Stimulated activated CD8-positive, alpha-beta memory T cell treated with anti-CD3 and anti-CD28 coated beads, Interleukin-2, amount 100 ng/mL, for 1 hour (primary cell): Measurements from ENCODE around the gene ABCG1.

ENCODE experiments used
- DNase-seq, 2 donors: peaks; one replicate each; pipeline ENCODE4 v3.0.0-alpha.2; 2020; ENCODE audit warnings: low read depth in 2 of 2

The ABCG1 gene

DNA sequence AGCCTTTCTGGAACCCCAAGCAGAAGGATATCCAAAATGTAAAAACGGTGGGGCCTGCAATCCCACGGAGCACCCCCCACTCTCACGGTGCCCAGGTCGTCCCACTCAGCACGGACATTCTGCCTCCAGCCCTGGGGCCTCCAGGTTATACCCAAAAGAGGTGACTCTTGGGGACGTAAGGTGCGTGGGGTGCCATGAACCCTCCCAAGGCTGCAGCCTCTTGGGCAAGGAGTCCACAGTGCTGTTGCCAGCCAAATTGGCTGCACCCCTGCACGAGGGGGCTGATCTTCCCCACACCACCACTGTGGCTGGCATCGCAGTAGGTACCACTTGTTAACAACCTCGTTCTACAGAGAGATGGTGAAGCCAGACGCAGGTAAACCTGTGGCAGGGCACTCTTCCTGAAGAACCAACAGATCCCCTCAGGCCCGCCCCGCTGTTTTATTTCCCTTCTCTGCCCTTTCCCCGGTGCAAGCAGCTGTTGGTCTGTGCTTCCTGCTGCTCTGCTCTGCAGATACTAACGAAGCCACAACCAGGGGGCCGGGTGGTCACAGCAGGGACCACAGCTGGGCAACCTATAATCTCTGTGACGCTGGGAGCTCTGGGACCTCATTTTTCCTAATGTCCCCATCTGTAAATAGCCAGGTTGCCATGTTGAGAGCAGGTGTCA, 87.6 kb downstream of the ABCG1 start:
- no peak for DNase-seq

DNA sequence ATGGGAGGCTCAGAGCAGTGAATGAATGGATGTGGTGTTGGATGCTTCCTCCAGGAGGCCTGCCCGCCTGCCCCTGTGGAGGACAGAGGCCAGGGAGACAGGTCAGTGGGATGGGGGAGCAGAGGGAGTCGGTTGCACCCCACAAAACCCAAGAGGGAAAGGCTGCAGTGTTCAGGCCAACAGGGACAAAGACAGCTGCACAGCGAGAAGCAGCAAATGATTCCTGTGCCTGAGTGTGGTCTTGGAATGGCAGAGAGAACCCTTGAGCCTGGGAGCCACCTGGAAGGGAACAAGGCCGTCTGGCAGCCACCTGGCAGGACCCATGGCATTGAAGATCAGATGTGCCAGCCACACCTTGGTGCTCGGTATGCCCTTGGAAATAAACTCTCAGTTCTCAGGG, 88.2 kb downstream of the ABCG1 start:
- DNase-seq = no peak

DNA sequence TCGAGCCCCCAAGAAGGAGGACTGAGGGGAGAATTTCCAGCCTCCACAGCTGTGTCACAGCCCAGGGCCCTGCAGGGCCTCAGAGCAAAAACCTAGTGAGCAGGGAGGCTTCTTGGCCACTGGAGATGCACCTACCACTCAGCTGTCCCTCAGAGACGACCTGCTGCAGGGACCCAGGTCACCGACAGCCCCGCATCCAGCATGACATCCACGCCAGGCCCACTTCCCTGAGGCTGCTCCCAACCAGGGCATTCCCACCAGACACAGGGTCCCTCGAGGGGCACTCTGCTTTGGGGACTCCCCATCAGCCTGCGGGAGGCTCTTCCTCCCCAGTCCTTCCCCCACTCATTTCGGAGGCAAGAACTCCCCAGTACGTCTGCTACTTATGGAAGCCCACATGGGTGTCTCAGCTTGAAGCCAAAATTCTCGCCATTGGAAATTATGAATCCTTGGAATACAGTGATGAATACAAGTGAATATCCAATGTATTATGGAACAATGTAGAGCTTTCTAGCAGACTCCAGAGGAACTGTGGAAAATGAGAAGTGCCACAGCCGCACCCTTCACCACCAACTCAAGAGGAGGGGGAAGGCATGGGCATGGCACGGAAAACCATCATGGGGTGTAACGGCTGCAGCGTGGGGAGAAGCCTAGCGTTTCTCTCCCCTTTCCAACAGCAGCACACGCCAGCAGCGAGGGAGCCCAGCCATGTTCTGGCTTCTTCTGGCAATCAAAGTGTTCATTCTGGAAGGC, 89.4 kb downstream of the ABCG1 start:
- DNase-seq = no peak

DNA sequence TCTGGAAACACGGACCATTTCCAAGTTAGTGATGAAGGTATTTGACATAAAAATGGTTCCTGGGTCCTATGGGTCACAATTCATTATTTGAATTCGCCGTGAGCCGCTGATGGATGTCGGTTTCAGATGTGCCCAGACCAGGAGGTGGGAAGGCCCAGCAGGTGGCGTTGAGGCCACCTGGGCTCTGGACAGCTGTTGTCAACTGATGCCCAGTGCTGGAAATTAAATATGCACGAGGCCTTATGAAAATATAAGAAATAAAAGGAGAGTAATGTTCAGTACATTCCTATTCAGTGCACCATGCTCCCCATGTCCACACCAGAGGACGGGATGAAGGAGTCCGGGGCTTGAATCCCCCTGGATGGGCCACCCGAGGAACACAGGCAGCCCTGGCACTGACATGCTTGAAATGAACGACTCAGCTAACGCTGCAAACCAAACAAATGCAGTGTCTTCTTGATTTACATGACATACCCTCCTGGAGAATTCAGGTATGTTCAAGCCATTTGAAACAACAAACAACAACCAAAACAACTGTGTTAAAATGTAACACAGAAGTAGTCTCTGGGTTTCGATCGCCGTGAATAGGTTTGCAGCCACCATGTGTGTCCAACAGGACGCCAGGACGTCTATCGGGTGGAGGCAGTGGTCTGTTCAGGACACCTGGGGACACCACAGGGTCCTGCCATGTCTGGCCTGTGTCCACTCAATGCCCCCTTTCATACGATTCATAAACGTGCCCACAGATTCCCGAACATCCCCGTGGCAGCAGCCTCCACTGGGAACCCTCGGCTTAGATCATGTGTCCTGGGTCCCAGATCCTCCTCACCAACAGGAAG, 90.2 kb downstream of the ABCG1 start:
- no peak for DNase-seq

DNA sequence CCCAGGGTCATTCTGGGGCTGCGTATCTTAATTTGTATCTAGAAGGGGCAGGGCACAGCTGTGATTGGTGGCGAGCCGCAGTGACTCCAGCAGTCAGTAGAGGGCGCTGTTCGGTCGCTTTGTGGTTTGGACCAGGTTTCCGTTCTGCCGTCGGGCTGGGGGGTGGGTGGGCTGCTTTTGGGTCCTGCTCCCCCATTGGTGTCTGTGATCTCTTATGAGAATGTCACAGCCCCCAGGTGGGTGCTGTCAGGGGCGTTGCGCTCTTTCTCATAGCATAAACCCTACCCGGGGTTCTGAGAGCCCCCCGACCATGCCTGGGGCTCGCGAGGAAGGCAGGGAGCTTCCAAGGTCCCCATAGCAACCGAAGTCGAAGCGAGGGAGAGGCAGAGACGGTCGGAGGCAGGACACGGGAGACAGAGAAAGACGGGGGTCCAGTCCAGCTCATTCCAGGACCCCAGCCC, 90.8 kb downstream of the ABCG1 start:
- peak; percentile 20 to 42 for DNase-seq

DNA sequence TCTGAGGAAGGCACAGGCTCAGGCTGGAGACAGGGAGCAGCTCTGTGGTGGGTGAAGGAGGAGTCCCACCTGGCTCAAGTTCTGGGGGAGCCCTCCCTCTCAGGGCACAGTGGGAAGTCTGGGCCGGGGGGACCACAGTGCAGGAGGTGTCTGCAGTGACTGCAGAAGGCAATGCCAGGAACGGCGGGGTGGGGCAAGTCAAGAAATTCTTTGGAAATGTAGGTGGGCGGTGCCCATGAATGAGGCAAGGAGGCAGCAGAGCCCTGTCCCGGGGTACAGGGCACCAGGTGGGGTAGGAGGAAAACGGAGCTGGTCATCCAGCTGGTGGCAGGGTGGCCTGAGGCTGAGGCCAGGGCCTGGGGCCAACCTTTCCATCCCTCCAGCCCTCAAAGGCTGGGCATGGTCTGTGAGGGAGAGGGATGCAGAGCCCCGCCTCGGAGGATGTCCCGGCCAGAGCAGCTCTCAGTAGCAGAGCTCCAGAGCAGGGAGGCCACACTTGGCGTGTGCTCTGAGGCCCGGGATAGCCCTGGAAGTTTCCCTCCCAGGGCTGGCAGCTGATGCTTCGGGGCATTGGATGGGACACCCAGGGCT, 91.6 kb downstream of the ABCG1 start:
- DNase-seq = no peak

DNA sequence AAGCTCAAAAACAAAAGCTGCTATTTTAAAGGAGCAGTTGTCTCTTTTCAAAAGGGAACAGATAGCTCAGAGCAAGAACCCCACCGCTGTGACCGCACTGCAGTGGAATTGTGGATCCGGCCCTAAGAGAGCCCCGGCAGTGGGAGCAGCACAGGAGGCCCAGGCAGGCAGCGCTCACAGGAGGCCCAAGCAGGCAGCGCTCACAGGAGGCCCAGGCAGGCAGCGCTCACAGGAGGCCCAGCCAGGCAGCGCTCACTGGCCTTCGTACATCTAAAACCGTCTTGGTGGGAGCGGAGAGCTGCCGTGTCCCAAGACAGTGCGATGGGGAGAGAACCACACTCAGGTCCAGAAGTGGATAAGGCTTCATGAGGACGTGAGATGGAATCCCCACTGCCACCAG, 92.2 kb downstream of the ABCG1 start:
- no peak for DNase-seq

DNA sequence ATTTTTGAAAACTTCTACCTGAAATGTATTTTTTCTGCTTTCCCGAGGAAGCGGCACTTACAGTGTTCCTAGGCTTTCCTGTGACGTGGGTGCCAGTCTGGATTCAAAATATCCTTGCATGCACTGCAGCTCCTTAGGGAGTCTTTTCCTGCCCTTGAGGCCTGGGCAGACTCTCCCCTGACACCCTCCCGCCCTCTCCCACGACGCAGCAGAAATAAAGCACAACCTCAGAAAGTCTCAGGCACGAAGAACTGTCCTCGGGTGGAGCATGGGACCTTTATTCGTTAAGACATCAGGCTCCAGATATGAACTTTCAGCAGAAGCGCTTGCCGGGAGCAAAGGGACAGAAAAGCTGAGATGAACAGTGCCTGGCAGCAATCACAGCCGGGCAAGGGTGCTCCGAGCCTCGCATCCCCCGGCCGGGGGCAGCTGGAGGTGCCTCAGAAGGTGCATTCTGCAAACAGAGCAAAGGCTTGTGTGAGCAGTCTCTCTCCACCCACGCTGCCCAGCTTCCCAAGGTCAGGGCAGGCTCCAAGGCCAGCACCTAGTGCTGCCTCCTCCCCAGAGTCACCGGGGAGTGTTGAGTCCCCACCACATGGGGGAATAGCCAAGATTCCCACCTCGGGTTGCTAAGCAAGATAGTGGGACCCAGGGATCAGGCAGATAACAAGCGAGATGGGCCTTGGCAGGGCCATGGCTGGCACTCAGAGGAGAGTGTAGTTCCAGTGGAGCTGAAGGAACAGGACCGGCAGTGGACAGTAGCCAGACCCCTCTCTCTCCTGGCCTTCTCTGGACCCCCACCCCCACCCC, 93.1 kb downstream of the ABCG1 start:
- no peak for DNase-seq

DNA sequence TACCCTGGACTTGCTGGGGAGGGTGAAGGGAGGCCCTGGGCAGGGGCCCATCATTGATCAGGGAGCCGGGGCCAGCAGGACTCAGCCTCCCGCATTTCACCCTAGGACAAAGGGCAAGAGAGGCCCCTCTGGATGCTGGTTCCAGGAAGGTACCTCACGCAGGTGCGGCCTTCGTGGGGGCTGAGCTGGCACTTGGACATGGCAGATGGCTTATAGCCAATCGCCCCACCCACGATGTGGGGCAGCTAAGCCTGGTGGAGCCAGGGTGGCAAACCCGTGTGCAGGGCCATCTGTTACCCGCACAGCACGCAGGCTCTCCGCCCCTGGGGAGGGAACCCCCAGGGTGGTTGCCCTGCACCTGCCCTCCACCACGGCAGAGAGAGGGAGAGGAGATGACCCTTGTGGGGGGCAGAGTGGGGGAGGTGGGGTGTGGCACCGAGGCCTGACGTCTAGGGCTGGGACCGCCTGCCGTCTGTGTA, 93.7 kb downstream of the ABCG1 start:
- DNase-seq = no peak

DNA sequence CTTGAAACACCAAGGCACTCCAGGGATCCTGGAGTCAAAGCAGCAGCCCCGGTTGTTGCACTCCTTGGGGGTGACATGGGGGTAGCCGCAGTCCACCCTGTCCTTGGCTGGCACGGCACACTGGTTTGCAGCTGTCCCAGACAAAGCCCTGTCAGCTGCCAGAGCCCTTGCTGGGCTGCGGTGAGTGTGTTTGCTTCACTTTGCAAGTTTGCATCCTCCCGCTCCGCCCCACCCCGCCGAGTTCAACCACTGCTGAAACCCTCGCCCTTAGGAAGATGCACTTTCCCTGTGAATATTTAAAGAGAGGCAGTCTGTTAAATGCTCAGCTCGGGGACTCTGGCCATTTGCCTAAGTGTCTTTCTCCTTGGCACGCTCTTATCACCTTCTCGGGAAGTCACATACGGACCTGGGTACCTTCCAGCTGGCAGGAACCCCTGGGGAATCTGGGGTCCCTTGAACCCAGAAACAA, 94.6 kb downstream of the ABCG1 start:
- DNase-seq = no peak

DNA sequence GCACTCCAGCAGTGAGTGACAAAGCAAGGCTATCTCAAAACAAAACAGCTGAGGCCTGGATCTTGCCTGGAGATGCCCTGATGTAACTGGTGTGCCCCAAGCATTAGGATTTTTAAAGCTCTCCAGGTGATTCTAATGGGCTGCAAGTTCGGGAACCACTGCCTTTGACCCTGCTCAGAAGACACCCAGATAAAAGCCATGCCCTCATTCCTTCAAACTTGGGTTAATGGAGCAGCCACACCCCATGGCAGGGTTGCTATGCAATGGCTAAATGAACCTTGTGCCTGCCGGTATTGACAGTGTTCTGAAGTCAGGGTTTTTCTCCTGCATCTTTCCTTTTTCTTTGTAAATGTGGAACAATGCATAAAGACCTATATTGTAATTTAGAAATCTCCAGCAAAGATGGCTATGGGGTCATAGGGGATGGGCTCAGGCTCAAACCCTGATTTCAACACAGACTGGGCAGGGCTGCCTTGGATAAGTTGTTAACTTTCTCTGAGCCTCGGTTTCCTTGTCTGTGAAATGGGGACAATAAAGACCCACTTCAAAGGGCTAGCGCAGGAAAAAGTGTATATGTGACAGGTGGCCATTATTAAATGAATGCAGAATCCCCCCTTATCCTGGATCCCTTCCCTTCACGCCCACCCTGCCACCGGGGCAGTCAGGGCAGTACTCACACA, 95.8 kb downstream of the ABCG1 start:
- DNase-seq = no peak

DNA sequence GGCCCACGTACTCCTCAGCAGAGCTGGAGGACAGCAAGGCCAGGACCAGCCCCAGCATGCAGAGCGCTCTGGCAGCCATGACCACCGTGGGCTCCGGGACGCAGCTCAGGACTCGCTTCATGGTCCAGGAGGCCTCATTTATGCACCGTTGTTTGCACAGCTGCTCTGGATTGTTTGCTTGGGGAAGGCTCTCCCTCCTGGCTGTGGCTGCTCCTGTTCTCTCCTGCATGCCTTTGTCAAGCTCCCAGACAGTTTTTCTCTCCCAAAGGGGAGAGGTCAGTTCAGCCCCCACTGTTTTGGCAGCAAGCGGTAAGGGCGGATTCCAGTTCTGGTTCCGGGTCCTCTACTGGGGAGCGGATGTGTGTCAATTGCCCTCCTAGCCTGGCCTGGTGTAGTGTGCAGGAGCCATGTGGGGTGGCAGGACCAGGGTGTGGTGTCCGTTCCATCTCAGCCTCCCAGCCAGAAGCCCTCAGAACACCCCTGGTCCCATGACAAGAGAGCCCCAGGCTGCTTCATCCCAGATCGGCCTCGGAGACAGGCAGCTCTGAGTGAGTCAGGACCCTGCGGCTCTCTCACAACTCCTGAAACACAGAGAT, 96.5 kb downstream of the ABCG1 start, which contains the start of gene TFF3:
Gene TFF3 (minus strand): TSS at position 114 of the 596 bp plus-strand sequence. CDS start 35 bp downstream, at position 79.
- DNase-seq = no peak

DNA sequence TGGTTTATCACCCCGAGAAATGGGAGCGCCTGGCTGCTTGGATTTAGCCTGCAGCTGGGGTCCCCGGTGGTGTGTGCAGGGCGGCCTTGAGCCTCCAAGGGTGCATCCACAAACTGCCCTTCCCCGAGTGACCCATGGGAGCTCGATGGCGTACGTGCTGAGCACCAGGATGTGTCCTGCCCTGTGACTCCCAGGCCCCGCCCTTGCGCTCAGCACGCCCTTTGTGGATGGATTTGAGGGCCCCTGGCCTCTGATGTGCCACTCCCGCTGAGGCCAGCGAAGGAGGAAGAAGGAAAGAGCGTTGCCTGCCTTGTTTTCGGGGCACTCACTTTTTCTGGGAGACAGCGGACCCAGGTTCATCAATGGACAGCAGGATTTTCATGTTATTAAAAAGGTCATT, 98.0 kb downstream of the ABCG1 start:
- no peak for DNase-seq

DNA sequence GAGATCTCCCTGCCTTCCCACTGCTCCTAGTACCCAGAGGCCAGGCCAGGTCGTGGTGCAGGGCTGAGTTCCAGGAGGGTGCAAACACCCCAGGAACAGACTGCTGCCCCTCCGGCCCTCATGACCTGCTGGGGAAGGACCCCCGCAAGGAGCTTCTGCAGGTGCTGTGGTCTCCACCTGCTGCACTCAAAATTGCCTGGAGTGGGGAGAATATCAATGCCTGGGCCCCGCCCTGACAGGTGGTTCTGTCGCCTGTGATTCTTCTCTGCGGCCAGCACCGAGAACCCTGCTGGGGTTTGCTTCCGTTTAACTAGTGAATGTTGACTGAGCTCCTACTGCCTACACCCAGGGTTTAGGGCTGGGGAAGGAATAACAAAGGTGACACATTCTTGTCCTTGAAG, 98.4 kb downstream of the ABCG1 start:
- DNase-seq = no peak

DNA sequence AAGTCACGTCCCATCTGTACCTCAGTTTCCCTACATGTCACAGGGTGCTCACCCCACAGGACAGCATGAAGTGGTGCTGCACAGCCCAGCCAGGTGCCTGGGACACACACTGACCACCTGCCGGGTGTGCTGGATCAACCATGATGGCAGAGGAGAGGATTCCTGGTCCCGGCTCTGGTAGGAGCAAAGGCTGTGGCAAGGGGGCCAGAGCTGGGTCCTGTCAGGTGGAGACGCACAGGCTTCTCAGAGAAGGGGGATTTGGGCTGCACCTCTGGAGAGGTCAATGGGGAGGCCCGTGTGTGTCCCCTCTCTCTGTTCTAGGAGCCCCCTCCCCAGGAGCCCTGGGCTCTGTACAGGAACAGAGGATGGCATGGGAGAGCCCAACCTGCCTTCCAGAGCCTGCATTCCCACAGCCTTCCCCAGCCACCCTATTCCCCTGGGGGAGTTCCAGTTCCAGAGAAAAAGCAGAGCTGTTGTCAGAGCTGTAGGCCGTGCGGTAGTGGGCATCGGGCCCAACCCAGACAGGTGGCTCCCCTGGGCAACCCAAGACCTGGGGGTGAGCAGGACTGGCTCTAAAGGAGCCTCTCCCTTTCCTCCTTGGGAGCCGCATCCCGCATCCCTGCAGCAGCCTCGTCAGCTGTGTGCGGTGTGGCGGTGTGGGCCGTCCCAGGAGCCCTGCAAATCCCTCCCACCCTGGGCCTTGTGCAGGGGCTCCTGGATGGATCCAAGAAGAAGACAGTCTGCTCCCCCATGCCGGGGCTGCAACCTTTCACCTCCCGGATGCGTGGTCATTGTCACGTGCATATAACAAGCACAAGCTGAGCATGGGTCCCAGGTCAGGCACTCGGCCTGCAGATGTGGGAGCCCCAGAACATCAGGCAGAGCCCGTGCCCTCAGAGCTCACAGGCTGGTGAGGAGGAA, 99.1 kb downstream of the ABCG1 start:
- no peak for DNase-seq

DNA sequence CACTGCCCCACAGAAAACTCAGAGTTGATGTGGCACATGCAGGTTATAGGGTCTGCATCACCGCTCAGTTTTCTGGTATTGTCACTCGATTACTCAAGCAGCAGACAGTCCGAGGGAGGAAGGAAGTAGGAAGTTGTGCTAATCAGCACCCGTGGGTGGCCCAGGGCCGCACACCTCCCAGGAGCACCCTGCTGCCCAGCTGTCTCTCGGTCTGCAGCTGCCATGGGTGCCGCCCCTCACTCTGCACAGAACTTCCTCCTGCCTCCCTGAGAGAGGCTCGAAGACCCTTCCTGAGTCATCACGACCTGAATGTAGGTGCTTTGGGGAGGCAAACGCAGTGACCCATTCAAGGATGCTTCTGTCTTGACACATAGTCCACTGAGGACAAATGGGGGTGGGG, 100.4 kb downstream of the ABCG1 start:
- DNase-seq = no peak

DNA sequence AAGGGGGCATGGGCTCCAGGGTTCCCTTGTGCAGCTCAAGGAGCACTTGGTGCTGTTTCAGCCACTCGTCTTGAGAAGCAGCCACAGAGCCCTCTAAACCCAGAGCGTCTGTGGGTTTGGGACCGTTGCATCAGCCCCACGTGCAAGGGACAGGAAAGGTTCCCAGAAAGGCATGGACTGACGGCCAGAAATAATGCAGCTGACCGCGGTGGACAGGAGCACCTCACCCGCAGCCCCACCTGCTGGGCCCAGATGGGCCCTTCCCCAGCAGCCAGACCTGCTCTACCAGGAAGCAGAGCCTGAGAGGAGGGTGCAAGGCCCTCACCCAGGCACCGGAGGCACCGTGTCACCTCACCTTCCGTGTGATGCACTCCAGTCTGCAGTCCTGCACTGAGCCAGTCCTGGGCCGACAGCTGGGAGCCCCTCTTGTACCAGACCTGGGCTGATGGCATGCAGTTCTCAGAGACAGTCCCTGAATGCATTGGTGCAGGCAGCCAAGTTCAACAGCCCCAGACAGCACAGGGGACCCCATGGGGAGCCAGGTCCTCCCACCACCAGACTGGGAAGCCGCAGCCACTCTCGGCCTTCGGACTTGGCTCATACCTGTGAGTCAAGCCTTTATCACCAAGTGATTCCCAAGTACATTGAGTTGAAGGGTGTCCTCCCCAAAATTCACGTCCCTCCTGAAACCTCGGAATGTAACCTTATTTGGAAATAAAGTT, 101.1 kb downstream of the ABCG1 start:
- DNase-seq = no peak

DNA sequence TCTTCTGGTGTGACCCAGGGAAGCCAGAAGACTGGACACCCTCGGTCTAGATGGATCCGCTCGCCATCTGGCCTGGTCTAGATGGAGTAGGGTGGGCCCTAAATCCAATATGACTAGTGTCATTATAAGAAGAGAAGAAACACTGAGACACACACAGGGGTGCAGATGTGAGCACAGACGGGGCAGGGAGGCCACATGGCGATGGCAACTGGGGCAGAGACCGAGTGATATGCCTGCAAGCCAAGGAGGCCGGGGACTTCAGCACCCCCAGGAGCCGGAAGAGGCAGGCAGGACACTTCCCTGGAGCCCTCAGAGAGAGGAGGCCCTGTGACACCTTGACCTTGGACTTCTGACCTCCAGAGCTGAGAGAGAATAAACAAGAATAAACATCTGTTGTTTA, 101.9 kb downstream of the ABCG1 start:
- DNase-seq = no peak
